ENCODE measurements around the gene THUMPD3.

GRCh38 chr3:9397906-9398699, 35.2 kb downstream of the THUMPD3 start:
- TF ChIP-seq, protein P1, sequence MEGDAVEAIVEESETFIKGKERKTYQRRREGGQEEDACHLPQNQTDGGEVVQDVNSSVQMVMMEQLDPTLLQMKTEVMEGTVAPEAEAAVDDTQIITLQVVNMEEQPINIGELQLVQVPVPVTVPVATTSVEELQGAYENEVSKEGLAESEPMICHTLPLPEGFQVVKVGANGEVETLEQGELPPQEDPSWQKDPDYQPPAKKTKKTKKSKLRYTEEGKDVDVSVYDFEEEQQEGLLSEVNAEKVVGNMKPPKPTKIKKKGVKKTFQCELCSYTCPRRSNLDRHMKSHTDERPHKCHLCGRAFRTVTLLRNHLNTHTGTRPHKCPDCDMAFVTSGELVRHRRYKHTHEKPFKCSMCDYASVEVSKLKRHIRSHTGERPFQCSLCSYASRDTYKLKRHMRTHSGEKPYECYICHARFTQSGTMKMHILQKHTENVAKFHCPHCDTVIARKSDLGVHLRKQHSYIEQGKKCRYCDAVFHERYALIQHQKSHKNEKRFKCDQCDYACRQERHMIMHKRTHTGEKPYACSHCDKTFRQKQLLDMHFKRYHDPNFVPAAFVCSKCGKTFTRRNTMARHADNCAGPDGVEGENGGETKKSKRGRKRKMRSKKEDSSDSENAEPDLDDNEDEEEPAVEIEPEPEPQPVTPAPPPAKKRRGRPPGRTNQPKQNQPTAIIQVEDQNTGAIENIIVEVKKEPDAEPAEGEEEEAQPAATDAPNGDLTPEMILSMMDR (IDR thresholded peaks at IDR 0.05), result no peak
- no peak for TF ChIP-seq POLR2AphosphoS5 (IDR thresholded peaks at IDR 0.05)

Measured in prostate gland (tissue), 2 donors.